GM10847 (cell line): ENCODE results near the gene UPP2.

Experiments
- POLR2A ChIP-seq: IDR thresholded peaks from 2 replicates; pipeline ENCODE4 v1.6.1; 2011; ENCODE audit not compliant: insufficient read length; ENCODE audit errors: extremely low read depth

The UPP2 gene

GRCh38 chr2:158097481-158097880, 4.2 kb upstream of the UPP2 start:
- TF ChIP-seq POLR2A = no peak

- TF ChIP-seq POLR2A = no peak
Observed at GRCh38 chr2:158098178-158098577, 3.5 kb upstream of the UPP2 start.

- TF ChIP-seq POLR2A = no peak
Observed at GRCh38 chr2:158099716-158100115, 2.0 kb upstream of the UPP2 start.

- TF ChIP-seq POLR2A = no peak
Observed at GRCh38 chr2:158100411-158100810, 1.3 kb upstream of the UPP2 start.

GRCh38 chr2:158102446-158102845, 770 bp downstream of the UPP2 start:
- no peak for TF ChIP-seq POLR2A

- no peak for TF ChIP-seq POLR2A
Observed at GRCh38 chr2:158103411-158104012, 1.8 kb downstream of the UPP2 start.

- TF ChIP-seq POLR2A = no peak
Observed at GRCh38 chr2:158104903-158105302, 3.2 kb downstream of the UPP2 start.

GRCh38 chr2:158112992-158113391, 11.3 kb downstream of the UPP2 start:
- TF ChIP-seq POLR2A = no peak

GRCh38 chr2:158113741-158114295, 12.1 kb downstream of the UPP2 start:
- TF ChIP-seq POLR2A = no peak

GRCh38 chr2:158114516-158114915, 12.8 kb downstream of the UPP2 start:
- no peak for TF ChIP-seq POLR2A

GRCh38 chr2:158115202-158115767, 13.6 kb downstream of the UPP2 start:
- no peak for TF ChIP-seq POLR2A

GRCh38 chr2:158116936-158117335, 15.3 kb downstream of the UPP2 start:
- TF ChIP-seq POLR2A = no peak

GRCh38 chr2:158120102-158120501, 18.4 kb downstream of the UPP2 start:
- no peak for TF ChIP-seq POLR2A

GRCh38 chr2:158120664-158121641, 19.3 kb downstream of the UPP2 start:
- no peak for TF ChIP-seq POLR2A

- no peak for TF ChIP-seq POLR2A
Observed at GRCh38 chr2:158124896-158125295, 23.2 kb downstream of the UPP2 start.

GRCh38 chr2:158125756-158126498, 24.3 kb downstream of the UPP2 start:
- no peak for TF ChIP-seq POLR2A

- TF ChIP-seq POLR2A = no peak
Observed at GRCh38 chr2:158127380-158127804, 25.7 kb downstream of the UPP2 start.
